Psoas muscle (tissue), 8 donors: ENCODE data around the gene XPNPEP1. TPM values are rescaled to one million over a fixed set of nuclear protein-coding genes. Genes with fewer than 3 reads are reported as not detected.
A peak's percentile ranks its signal among the peaks of the same experiment; 100 is the strongest.

Experiments
- ATAC-seq, 4 donors: fragments of 200-7000 bp; cut with Tn5 transposase; one replicate each; pipeline ENCODE4 v1.9.1; 2020; ENCODE audit warnings: moderate library complexity in 3 of 4, mild to moderate bottlenecking in 2 of 4
- DNase-seq, 2 donors: peaks; one replicate each; pipeline ENCODE4 v3.0.0-alpha.2; 2020
- H3K27ac ChIP-seq: fragments of 200-600 bp; one replicate; pipeline ENCODE4 v1.8.0; 2022
- H3K27me3 ChIP-seq, 3 donors: fragments of 200-600 bp in 1 of 3; one replicate each; pipeline versions ENCODE4 v1.6.1 to v1.8.0; 2013 to 2022; ENCODE audit warnings: low read length in 2 of 3, mild to moderate bottlenecking in 2 of 3, moderate library complexity in 1 of 3; ENCODE audit not compliant: insufficient read depth in 3 of 3
- H3K36me3 ChIP-seq, 2 donors: fragments of 200-600 bp in 1 of 2; one replicate each; pipeline versions ENCODE4 v1.6.1 to v1.8.0; 2013 to 2022; ENCODE audit warnings: low read depth in 1 of 2, mild to moderate bottlenecking in 1 of 2, moderate library complexity in 1 of 2; ENCODE audit not compliant: insufficient read depth in 1 of 2
- H3K4me1 ChIP-seq: fragments of 200-600 bp; one replicate; pipeline ENCODE4 v1.8.0; 2022
- H3K4me3 ChIP-seq: fragments of 200-600 bp; one replicate; pipeline ENCODE4 v1.8.0; 2022; ENCODE audit warnings: mild to moderate bottlenecking
- H3K9me3 ChIP-seq: fragments of 200-600 bp; one replicate; pipeline ENCODE4 v1.8.0; 2022
- WGBS, 3 donors: extraction: QIAGEN DNeasy Blood & Tissue Kit; methylation state at CpG; one replicate each; pipeline versions ENCODE4 v1.1.6 to v1.1.7; 2013; 5-methylcytosine and 5-hydroxymethylcytosine counted together
- intact Hi-C, 2 donors: fragments of 100-400 bp; cut with DNase I; formaldehyde crosslinking; loops; one replicate each; pipeline versions ENCODE4 v1.11.0 to v1.14.2; 2022
- polyA plus RNA-seq, 3 donors: library from polyadenylated mRNA; stranded (reverse); fragments of 200-250 nt; gene quantifications; one replicate each; pipeline ENCODE4 v1.2.3, GENCODE V29; 2013
- total RNA-seq, 4 donors: library from RNA; stranded (reverse); fragmentation: NEBNext Ultra II Directional in 2 of 4; extraction: Animal tissue kit (Norgen Biotek cat#: 25700) in 2 of 4; gene quantifications; one replicate each; pipeline versions ENCODE4 v1.2.1 to v1.2.4, GENCODE V29; 2021 to 2023
- TF ChIP-seq, protein P1 (sequence below): fragments of 200-600 bp; IDR thresholded peaks from one replicate; pipeline ENCODE4 v1.8.0; 2022; ENCODE audit warnings: antibody characterized with exemption
- donor health status: healthy with polysubstance abuse.
- donor health status: DM: no; HTN: no; CAD: no; lungs with moderate emphysema.
- donor health status: Bipolar disorder and iron deficiency.
- donor health status: healthy.
- donor health status: DM: yes; HTN: yes; CAD: no.
- donor health status: DM: no; HTN: no; CAD: no.
- donor health status: DM: no; HTN: no; CAD: no.
- donor health status: DM: yes; HTN: yes; CAD: no.

Gene XPNPEP1
- total and polyA plus RNA-seq, 7 donors, result 22.6 to 62.3 (median 37.3) TPM

- TF ChIP-seq, protein P1, sequence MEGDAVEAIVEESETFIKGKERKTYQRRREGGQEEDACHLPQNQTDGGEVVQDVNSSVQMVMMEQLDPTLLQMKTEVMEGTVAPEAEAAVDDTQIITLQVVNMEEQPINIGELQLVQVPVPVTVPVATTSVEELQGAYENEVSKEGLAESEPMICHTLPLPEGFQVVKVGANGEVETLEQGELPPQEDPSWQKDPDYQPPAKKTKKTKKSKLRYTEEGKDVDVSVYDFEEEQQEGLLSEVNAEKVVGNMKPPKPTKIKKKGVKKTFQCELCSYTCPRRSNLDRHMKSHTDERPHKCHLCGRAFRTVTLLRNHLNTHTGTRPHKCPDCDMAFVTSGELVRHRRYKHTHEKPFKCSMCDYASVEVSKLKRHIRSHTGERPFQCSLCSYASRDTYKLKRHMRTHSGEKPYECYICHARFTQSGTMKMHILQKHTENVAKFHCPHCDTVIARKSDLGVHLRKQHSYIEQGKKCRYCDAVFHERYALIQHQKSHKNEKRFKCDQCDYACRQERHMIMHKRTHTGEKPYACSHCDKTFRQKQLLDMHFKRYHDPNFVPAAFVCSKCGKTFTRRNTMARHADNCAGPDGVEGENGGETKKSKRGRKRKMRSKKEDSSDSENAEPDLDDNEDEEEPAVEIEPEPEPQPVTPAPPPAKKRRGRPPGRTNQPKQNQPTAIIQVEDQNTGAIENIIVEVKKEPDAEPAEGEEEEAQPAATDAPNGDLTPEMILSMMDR, result no peak
- Histone ChIP-seq H3K27ac (no peak overlapping the region), H3K36me3 (no peaks in the 10 kb centered on the region), H3K9me3 (no peaks in the 10 kb centered on the region), H3K27me3 (no peaks in the 10 kb centered on the region), H3K4me1 (no peaks in the 10 kb centered on the region), H3K4me3 (no peak overlapping the region)
- intact Hi-C loops, result no loop called here
- 74 to 89% (median 85%) methylated on average over 14 of the region's 14 CpGs for WGBS, 3 donors
- DNase-seq (no peak), ATAC-seq (peak in 1 of 4 donors; percentile 8)
These were observed 45.8 kb upstream of the XPNPEP1 start for GRCh38 chr10:109968953-109969759.

DNA sequence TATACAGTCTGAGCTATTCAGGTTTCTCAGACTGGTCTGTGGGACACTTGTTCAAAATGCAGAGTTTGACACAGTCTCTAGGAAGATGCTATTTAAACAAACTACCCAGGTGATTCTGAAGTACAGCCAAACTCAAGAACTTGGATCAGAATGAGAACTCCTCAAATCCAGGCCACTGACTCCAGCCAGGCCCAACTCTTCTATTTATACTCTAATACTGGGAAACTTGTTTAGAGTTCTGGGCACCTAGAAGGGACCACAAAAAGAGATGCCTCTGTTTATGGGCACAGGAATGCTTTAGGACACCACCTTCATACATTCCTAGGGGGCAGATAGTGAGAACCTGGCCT, 44.4 kb upstream of the XPNPEP1 start:
- TF ChIP-seq, protein P1, result no peak
- H3K4me3 ChIP-seq, result no peak overlapping the region
- no peaks in the 10 kb centered on the region for H3K4me1 ChIP-seq
- H3K27me3 ChIP-seq, result no peaks in the 10 kb centered on the region
- no peaks in the 10 kb centered on the region for H3K9me3 ChIP-seq
- DNase-seq (no peak), ATAC-seq (no peak)
- H3K36me3 ChIP-seq, result no peaks in the 10 kb centered on the region
- intact Hi-C loops, result no loop called here
- H3K27ac ChIP-seq, result no peak overlapping the region

- H3K36me3 ChIP-seq, result no peaks in the 10 kb centered on the region
- no peaks in the 10 kb centered on the region for H3K9me3 ChIP-seq
- H3K27me3 ChIP-seq, result no peaks in the 10 kb centered on the region
- H3K27ac ChIP-seq, result no peak overlapping the region
- no peak overlapping the region for H3K4me3 ChIP-seq
- no peaks in the 10 kb centered on the region for H3K4me1 ChIP-seq
- 43 to 48% (median 48%) methylated on average over 9 of the region's 9 CpGs for WGBS, 3 donors
- intact Hi-C loops, result no loop called here
- DNase-seq, result no peak
- ATAC-seq, result no peak
- TF ChIP-seq, protein P1, result no peak
These were observed 43.8 kb upstream of the XPNPEP1 start for GRCh38 chr10:109966961-109967738.

GRCh38 chr10:109964318-109964717, 41.0 kb upstream of the XPNPEP1 start:
- TF ChIP-seq, protein P1, result no peak
- DNase-seq, result no peak
- H3K36me3 ChIP-seq, result no peaks in the 10 kb centered on the region
- ATAC-seq, result no peak
- H3K4me3 ChIP-seq, result no peak overlapping the region
- no peaks in the 10 kb centered on the region for H3K4me1 ChIP-seq
- H3K27ac ChIP-seq, result no peak overlapping the region
- no peaks in the 10 kb centered on the region for H3K27me3 ChIP-seq
- H3K9me3 ChIP-seq, result no peaks in the 10 kb centered on the region
- intact Hi-C loops, result no loop called here
- 90 to 93% (median 92%) methylated on average over 10 of the region's 10 CpGs for WGBS, 3 donors
